Measurements from ENCODE around the gene CORO1C. TPM values are rescaled to one million over a fixed set of nuclear protein-coding genes. Genes with fewer than 3 reads are reported as not detected.

CORO1C gene
- total and polyA plus RNA-seq, 4 experiments from 2014 or later, result 8.0 to 12.6 (median 11.1) TPM

DNA sequence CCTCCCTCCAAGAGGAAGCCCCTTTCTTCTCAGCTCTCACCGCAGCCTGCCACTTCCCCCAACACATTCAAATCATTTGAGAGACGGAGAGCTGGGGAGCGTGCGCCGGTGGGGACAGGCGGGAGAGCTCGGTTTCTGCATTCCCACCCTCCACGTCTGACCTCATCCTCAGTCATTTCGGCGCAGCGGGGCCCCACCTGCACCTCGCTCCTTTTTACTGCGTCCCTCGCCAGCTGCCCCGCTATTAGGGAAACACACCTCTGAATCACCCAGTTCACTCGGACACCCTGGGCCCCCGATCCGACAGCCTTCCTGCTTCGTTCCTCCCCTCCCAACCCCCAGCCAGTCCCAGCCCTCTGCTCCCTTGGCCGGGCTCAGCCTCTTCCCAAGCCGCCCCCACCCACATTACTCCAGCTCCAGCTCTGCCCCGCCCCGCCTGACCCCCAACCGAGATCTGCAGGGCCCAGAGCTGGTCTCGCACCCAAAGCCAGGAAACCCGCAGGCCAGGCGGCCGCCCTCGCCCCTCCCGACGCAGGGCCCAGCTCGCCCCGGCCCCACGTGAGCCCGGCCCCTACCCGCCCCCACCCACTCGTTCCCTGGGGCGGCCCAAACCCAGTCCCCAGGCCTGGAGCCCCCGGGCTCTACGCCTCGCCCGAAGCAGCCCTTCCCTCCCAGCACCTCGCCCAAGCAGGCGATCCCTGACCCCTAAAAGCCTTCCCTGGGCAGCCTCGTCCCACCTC lies 783 bp downstream of the CORO1C start:
- ChIA-PET CTCF (ENCODE audit: partially characterized antibody) (interaction anchor here (0.7 to 1.5 kb wide), 5 partner anchors 13 to 113 kb away, joined by 3 to 13 read pairs (median 3); no protein-coding TSS in a partner anchor), POLR2A (ENCODE audit: partially characterized antibody) (interaction anchor here (0.7 to 1.5 kb wide), 6 partner anchors 22 to 746 kb away, joined by 3 to 5 read pairs (median 4); partner anchors contain the start of genes KCTD10 and SELPLG)
- no peaks in the 10 kb centered on the region for H3K9me3 ChIP-seq (ENCODE audit: control insufficient read depth in 1 of 2, low read length in 2 of 2)
- H3K4me3 ChIP-seq (ENCODE audit: low read length in 2 of 2), result peak overlapping the region; percentile 37 to 88
- no peaks in the 10 kb centered on the region for H3K27me3 ChIP-seq (ENCODE audit: insufficient read depth, low read length)
- peaks cover 5% of the 10 kb centered on the region for H3K4me1 ChIP-seq (ENCODE audit: insufficient read depth, low read length)
- Mint-ChIP-seq H3K4me3 (peak overlapping the region; percentile 87 to 97 (median 88)), H3K27me3 (no peaks in the 10 kb centered on the region), H3K36me3 (peaks cover 0 to 4% of the 10 kb centered on the region in 2 donors), H3K9me3 (no peaks in the 10 kb centered on the region), H3K27ac (peak overlapping the region; percentile 71 to 92 (median 85)), H3K4me1 (peaks cover 11 to 28% (median 26%) of the 10 kb centered on the region in 4 donors)
- peak overlapping the region; percentile 69 for H3K27ac ChIP-seq (ENCODE audit: low read depth, low read length)
- H3K36me3 ChIP-seq (ENCODE audit: insufficient read depth, low read length), result no peaks in the 10 kb centered on the region
- intact Hi-C loops (cut with micrococcal nuclease), result loop anchor here (1.0 to 5.0 kb wide), 7 partner anchors 65 to 216 kb away; partner anchors contain the start of genes FICD, SART3, SELPLG and SSH1
- DNase-seq, result peak; percentile 9 to 47 (median 17)

DNA sequence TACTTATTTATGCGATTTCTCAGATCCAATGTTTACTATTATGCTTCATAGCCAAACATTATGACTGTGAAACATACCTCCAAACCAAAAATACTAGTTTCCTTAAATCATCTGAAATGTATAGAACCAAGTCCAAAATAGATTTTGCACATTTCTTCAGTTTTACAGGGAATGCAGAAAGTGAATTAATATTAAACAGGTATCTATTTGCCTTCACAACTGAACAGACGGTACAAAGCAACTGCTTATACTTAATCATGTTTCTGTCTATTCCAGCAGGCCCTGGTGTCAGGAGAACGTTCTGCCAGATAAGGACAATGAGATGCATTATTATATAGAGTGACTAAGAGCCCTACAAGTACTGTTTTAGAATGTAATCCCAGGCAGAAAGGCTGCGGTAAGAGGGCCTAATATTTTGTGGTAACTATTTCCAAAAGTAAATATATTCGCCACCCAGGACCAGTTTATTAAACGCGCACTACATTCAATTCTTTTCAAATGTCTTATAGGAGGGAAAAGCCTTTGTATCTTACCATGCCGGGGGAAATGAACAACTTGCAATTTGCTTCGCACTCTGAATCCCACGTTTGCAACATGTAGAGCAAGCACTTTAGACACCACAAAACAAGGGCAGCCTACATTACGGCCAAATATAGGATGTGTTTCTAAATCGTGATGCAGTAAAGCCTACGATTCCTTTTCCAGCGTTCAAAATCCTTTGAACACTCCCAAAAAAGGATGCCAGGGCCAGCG lies 1.5 kb downstream of the CORO1C start:
- CTCF ChIA-PET (ENCODE audit: partially characterized antibody), result interaction anchor here (0.7 to 1.5 kb wide), 5 partner anchors 13 to 112 kb away, joined by 3 to 13 read pairs (median 3); no protein-coding TSS in a partner anchor
- Mint-ChIP-seq H3K27me3 (no peaks in the 10 kb centered on the region), H3K36me3 (peaks cover 0 to 4% of the 10 kb centered on the region in 2 donors), H3K27ac (peak overlapping the region; percentile 66 to 92 (median 85)), H3K4me1 (peaks cover 12 to 31% (median 28%) of the 10 kb centered on the region in 4 donors), H3K9me3 (no peaks in the 10 kb centered on the region), H3K4me3 (peak overlapping the region; percentile 87 to 97 (median 88))
- H3K36me3 ChIP-seq (ENCODE audit: insufficient read depth, low read length), result no peaks in the 10 kb centered on the region
- intact Hi-C loops (cut with micrococcal nuclease), result loop anchor here (2.0 to 5.0 kb wide), 3 partner anchors 73 to 215 kb away; partner anchors contain the start of gene FICD
- DNase-seq, result no peak
- H3K27ac ChIP-seq (ENCODE audit: low read depth, low read length), result peak overlapping the region; percentile 69
- peaks cover 5% of the 10 kb centered on the region for H3K4me1 ChIP-seq (ENCODE audit: insufficient read depth, low read length)
- POLR2A ChIA-PET (ENCODE audit: partially characterized antibody), result interaction anchor here (0.7 to 1.5 kb wide), 5 partner anchors 21 to 96 kb away, joined by 3 to 5 read pairs (median 5); partner anchors contain the start of gene SELPLG
- H3K9me3 ChIP-seq (ENCODE audit: control insufficient read depth in 1 of 2, low read length in 2 of 2), result no peaks in the 10 kb centered on the region
- peak overlapping the region; percentile 37 to 88 for H3K4me3 ChIP-seq (ENCODE audit: low read length in 2 of 2)
- no peaks in the 10 kb centered on the region for H3K27me3 ChIP-seq (ENCODE audit: insufficient read depth, low read length)

DNA sequence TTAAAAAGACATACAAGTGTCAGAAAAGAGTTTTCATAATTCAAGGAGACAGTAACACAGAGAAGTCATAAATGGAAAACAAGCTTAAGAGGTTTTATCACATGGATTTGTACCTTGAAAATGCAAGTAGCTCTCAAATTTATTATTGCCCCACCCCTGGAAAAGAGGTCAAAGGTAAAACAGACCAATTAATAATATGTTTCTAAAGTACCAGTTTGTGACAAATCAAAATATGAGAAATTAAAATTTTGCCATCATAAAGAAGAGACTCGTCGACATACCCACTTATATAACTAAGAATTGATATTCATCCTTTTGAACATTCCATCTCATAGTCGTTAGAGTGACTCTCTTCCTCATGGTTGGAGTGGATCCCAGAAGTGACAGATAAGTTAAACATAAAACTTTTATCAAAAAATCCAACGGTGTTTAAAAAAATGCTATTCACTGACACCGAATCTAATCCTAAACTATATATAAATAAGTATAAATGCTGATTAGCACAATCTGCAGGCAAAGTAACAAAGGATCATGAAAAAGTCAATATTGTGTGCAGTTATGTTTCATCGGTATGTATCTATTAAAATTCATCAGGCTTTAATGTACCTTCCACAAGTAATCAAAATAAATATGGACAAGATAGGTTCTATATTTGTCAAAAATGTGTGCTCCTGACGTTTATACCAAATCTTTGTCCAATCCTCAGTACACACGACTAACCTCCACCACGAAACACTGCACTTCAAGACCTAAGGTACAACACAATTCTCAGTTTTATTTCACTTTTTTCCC lies 2.3 kb downstream of the CORO1C start:
- CTCF ChIA-PET (ENCODE audit: partially characterized antibody), result no interaction called here
- POLR2A ChIA-PET (ENCODE audit: partially characterized antibody), result no interaction called here
- H3K27me3 ChIP-seq (ENCODE audit: insufficient read depth, low read length), result no peaks in the 10 kb centered on the region
- Mint-ChIP-seq H3K27ac (peak overlapping the region in 4 of 7 donors; percentile 3 to 80 (median 6)), H3K4me3 (peak overlapping the region in 3 of 8 donors; percentile 70 to 96 (median 88)), H3K27me3 (no peaks in the 10 kb centered on the region), H3K9me3 (no peaks in the 10 kb centered on the region), H3K36me3 (peaks cover 0 to 4% of the 10 kb centered on the region in 2 donors), H3K4me1 (peaks cover 16 to 35% (median 32%) of the 10 kb centered on the region in 4 donors)
- H3K36me3 ChIP-seq (ENCODE audit: insufficient read depth, low read length), result no peaks in the 10 kb centered on the region
- H3K4me3 ChIP-seq (ENCODE audit: low read length in 2 of 2), result no peak overlapping the region
- intact Hi-C loops (cut with micrococcal nuclease), result no loop called here
- no peaks in the 10 kb centered on the region for H3K9me3 ChIP-seq (ENCODE audit: control insufficient read depth in 1 of 2, low read length in 2 of 2)
- DNase-seq, result no peak
- H3K4me1 ChIP-seq (ENCODE audit: insufficient read depth, low read length), result peaks cover 11% of the 10 kb centered on the region
- no peak overlapping the region for H3K27ac ChIP-seq (ENCODE audit: low read depth, low read length)

DNA sequence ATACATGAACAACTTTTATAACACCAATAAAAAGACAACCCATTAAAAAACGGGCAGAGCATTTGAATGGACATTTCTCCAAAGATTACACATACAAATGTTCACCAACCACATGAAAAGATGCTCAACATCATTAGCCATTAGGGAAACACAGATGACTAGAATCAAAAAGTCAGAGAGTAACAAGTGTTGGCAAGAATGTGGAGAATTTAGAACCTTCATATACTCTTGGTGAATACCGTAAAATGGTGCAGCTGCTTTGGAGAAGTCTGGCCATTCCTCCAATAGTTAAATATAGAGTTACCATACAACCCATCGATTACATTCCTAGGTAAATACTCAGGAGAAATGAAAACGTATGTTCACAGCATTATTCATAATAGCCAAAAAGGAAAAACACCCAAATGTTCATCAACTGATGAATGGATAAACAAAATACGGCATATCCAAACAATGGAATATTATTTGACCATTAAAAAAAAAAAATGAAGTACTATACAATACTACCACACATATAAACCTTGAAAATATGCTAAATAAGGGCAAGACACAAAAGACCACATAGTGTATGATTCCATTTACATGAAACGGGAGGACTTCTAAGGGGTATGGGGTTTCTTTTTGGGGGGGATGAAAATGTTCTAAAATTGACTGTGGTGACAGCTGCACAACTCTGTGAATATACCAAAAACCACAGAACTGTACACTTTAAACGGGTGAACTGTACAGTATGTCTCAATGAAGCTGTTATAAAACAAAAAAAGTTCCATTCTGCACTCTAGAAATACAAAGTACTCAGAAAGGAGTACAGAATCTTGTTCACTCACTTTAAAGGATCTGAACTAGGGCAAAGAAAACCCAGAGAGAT lies 3.2 kb downstream of the CORO1C start:
- Mint-ChIP-seq H3K4me1 (peaks cover 18 to 40% (median 30%) of the 10 kb centered on the region in 4 donors), H3K9me3 (no peaks in the 10 kb centered on the region), H3K27me3 (no peaks in the 10 kb centered on the region), H3K36me3 (peaks cover 0 to 4% of the 10 kb centered on the region in 2 donors), H3K4me3 (peak overlapping the region in 1 of 8 donors; percentile 70), H3K27ac (peak overlapping the region in 3 of 7 donors; percentile 3 to 48 (median 6))
- Histone ChIP-seq H3K27me3 (ENCODE audit: insufficient read depth, low read length) (no peaks in the 10 kb centered on the region), H3K27ac (ENCODE audit: low read depth, low read length) (no peak overlapping the region), H3K4me3 (ENCODE audit: low read length in 2 of 2) (no peak overlapping the region), H3K36me3 (ENCODE audit: insufficient read depth, low read length) (no peaks in the 10 kb centered on the region), H3K9me3 (ENCODE audit: control insufficient read depth in 1 of 2, low read length in 2 of 2) (no peaks in the 10 kb centered on the region), H3K4me1 (ENCODE audit: insufficient read depth, low read length) (peaks cover 14% of the 10 kb centered on the region)
- no peak for DNase-seq
- POLR2A ChIA-PET (ENCODE audit: partially characterized antibody), result no interaction called here
- intact Hi-C loops (cut with micrococcal nuclease), result no loop called here
- CTCF ChIA-PET (ENCODE audit: partially characterized antibody), result interaction anchor here (1.4 kb wide), 1 partner anchor 62 kb away, joined by 3 read pairs; no protein-coding TSS in a partner anchor

GRCh38 chr12:108727161-108727560 lies 4.2 kb downstream of the CORO1C start:
- H3K27ac Mint-ChIP-seq, result no peak overlapping the region
- intact Hi-C loops (cut with micrococcal nuclease), result no loop called here
- Histone ChIP-seq H3K36me3 (ENCODE audit: insufficient read depth, low read length) (no peaks in the 10 kb centered on the region), H3K4me3 (ENCODE audit: low read length in 2 of 2) (no peak overlapping the region), H3K27ac (ENCODE audit: low read depth, low read length) (no peak overlapping the region), H3K27me3 (ENCODE audit: insufficient read depth, low read length) (no peaks in the 10 kb centered on the region), H3K9me3 (ENCODE audit: control insufficient read depth in 1 of 2, low read length in 2 of 2) (no peaks in the 10 kb centered on the region), H3K4me1 (ENCODE audit: insufficient read depth, low read length) (peaks cover 14% of the 10 kb centered on the region)
- DNase-seq, result no peak
- ChIA-PET CTCF (ENCODE audit: partially characterized antibody) (interaction anchor here (1.4 kb wide), 1 partner anchor 61 kb away, joined by 3 read pairs; no protein-coding TSS in a partner anchor), POLR2A (ENCODE audit: partially characterized antibody) (no interaction called here)
- H3K27me3 Mint-ChIP-seq, result no peaks in the 10 kb centered on the region
- H3K9me3 Mint-ChIP-seq, result no peaks in the 10 kb centered on the region
- peaks cover 0 to 4% of the 10 kb centered on the region in 2 donors for H3K36me3 Mint-ChIP-seq
- no peak overlapping the region for H3K4me3 Mint-ChIP-seq
- peaks cover 18 to 35% (median 26%) of the 10 kb centered on the region in 4 donors for H3K4me1 Mint-ChIP-seq

DNA sequence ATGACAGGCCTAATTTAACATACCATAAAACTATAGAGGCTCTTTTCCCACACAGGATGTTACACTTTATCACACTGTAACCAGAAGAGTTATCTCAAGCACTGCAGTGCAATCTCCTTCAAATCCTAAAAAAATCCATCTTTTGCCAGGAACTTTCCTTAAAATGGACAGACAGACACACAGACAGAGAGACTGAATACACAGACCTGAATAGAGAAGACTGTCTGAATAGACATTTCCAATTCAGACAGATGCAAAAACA lies 6.5 kb downstream of the CORO1C start:
- no peaks in the 10 kb centered on the region for H3K27me3 Mint-ChIP-seq
- H3K4me1 Mint-ChIP-seq, result peaks cover 15 to 22% (median 15%) of the 10 kb centered on the region in 4 donors
- peaks cover 9% of the 10 kb centered on the region for H3K4me1 ChIP-seq (ENCODE audit: insufficient read depth, low read length)
- H3K27ac ChIP-seq (ENCODE audit: low read depth, low read length), result no peak overlapping the region
- H3K27ac Mint-ChIP-seq, result peak overlapping the region in 4 of 7 donors; percentile 25 to 81 (median 68)
- CTCF ChIA-PET (ENCODE audit: partially characterized antibody), result interaction anchor here (0.9 kb wide), 1 partner anchor 106 kb away, joined by 3 read pairs; no protein-coding TSS in a partner anchor
- DNase-seq, result no peak
- H3K36me3 Mint-ChIP-seq, result no peaks in the 10 kb centered on the region
- POLR2A ChIA-PET (ENCODE audit: partially characterized antibody), result no interaction called here
- H3K36me3 ChIP-seq (ENCODE audit: insufficient read depth, low read length), result no peaks in the 10 kb centered on the region
- H3K4me3 Mint-ChIP-seq, result no peak overlapping the region
- intact Hi-C loops (cut with micrococcal nuclease), result no loop called here
- H3K27me3 ChIP-seq (ENCODE audit: insufficient read depth, low read length), result no peaks in the 10 kb centered on the region
- H3K4me3 ChIP-seq (ENCODE audit: low read length in 2 of 2), result no peak overlapping the region
- no peaks in the 10 kb centered on the region for H3K9me3 Mint-ChIP-seq
- H3K9me3 ChIP-seq (ENCODE audit: control insufficient read depth in 1 of 2, low read length in 2 of 2), result no peaks in the 10 kb centered on the region
